Activated B cell treated with CpG ODN at 0.5 μM for 24 hours (primary cell): ENCODE results near the gene ADPRHL1. TPM values are rescaled to one million over a fixed set of nuclear protein-coding genes. Genes with fewer than 3 reads are reported as not detected.
"Not testable (repeated sequence)": the region's sequence is repeated elsewhere in the genome, so short reads cannot be mapped to it uniquely, and the experiment has no call there.

Experiments used
- ATAC-seq: fragments of 200-7000 bp; cut with Tn5 transposase; one replicate; pipeline ENCODE4 v1.10.0; 2021; ENCODE audit warnings: low read depth, mild to moderate bottlenecking, moderate library complexity
- CTCF ChIA-PET: fragments of 350-600 bp; sonication (Branson Sonifier 250); formaldehyde crosslinking; loops from one replicate; lab custom pipeline; 2021; ENCODE audit warnings: antibody characterized with exemption; lab: Charles Lee
- POLR2A ChIA-PET: fragments of 350-600 bp; sonication (Branson Sonifier 250); formaldehyde crosslinking; loops from one replicate; lab custom pipeline; 2021; ENCODE audit warnings: antibody characterized with exemption; lab: Charles Lee
- DNase-seq: peaks from one replicate; pipeline ENCODE4 v3.0.0; 2022
- H3K27ac Mint-ChIP-seq: one replicate; pipeline ENCODE4 v1.8.0; 2020; ENCODE audit warnings: mixed read lengths
- H3K27me3 Mint-ChIP-seq: one replicate; pipeline ENCODE4 v1.8.0; 2021; ENCODE audit warnings: mixed read lengths
- H3K36me3 Mint-ChIP-seq: one replicate; pipeline ENCODE4 v1.8.0; 2021; ENCODE audit warnings: low read depth, mixed read lengths
- H3K4me1 Mint-ChIP-seq: one replicate; pipeline ENCODE4 v1.8.0; 2021; ENCODE audit warnings: mixed read lengths
- H3K4me3 Mint-ChIP-seq: one replicate; pipeline ENCODE4 v1.8.0; 2020; ENCODE audit warnings: mild to moderate bottlenecking, mixed read lengths
- H3K9me3 Mint-ChIP-seq: one replicate; pipeline ENCODE4 v1.8.0; 2020; ENCODE audit warnings: mixed read lengths
- CTCF ChIP-seq: fragments of 200-600 bp; IDR thresholded peaks from one replicate; pipeline ENCODE4 v1.8.0; 2022; ENCODE audit warnings: antibody characterized with exemption, mild to moderate bottlenecking
- intact Hi-C: fragments of 100-400 bp; cut with micrococcal nuclease; formaldehyde crosslinking; loops from one replicate; pipeline ENCODE4 v1.15.1; 2024
- total RNA-seq: library from RNA; stranded (reverse); gene quantifications from 2 replicates; pipeline ENCODE4 v1.2.3, GENCODE V29; 2022

The ADPRHL1 gene
- total RNA-seq, 1 donor from 2014 or later, result 0.84 TPM

GRCh38 chr13:113371061-113371460, 82.2 kb downstream of the ADPRHL1 start:
- no peak for TF ChIP-seq CTCF
- Mint-ChIP-seq H3K27ac (no peak overlapping the region), H3K36me3 (no peaks in the 10 kb centered on the region), H3K4me1 (no peaks in the 10 kb centered on the region), H3K9me3 (no peaks in the 10 kb centered on the region), H3K4me3 (no peak overlapping the region), H3K27me3 (peaks cover 12% of the 10 kb centered on the region)
- DNase-seq (no peak), ATAC-seq (no peak)
- intact Hi-C loops, result no loop called here
- POLR2A ChIA-PET, result no interaction called here
- CTCF ChIA-PET, result no interaction called here

- H3K4me3 Mint-ChIP-seq, result no peak overlapping the region
- peaks cover 20% of the 10 kb centered on the region for H3K27me3 Mint-ChIP-seq
- H3K36me3 Mint-ChIP-seq, result no peaks in the 10 kb centered on the region
- ChIA-PET CTCF (no interaction called here), POLR2A (no interaction called here)
- no peaks in the 10 kb centered on the region for H3K4me1 Mint-ChIP-seq
- ATAC-seq (no peak), DNase-seq (no peak)
- TF ChIP-seq CTCF, result no peak
- intact Hi-C loops, result no loop called here
- no peak overlapping the region for H3K27ac Mint-ChIP-seq
- no peaks in the 10 kb centered on the region for H3K9me3 Mint-ChIP-seq
These were observed 83.4 kb downstream of the ADPRHL1 start for GRCh38 chr13:113369881-113370280.

- DNase-seq (no peak), ATAC-seq (no peak)
- intact Hi-C loops, result no loop called here
- H3K4me1 Mint-ChIP-seq, result no peaks in the 10 kb centered on the region
- H3K27me3 Mint-ChIP-seq, result peaks cover 13% of the 10 kb centered on the region
- no peaks in the 10 kb centered on the region for H3K9me3 Mint-ChIP-seq
- no peak overlapping the region for H3K27ac Mint-ChIP-seq
- H3K4me3 Mint-ChIP-seq, result no peak overlapping the region
- POLR2A ChIA-PET, result no interaction called here
- CTCF ChIA-PET, result no interaction called here
- no peaks in the 10 kb centered on the region for H3K36me3 Mint-ChIP-seq
- TF ChIP-seq CTCF, result no peak
These were observed 84.1 kb downstream of the ADPRHL1 start for GRCh38 chr13:113369189-113369588.

- H3K27ac Mint-ChIP-seq, intact Hi-C loops, H3K4me1 Mint-ChIP-seq, CTCF ChIA-PET, POLR2A ChIA-PET, DNase-seq, H3K4me3 Mint-ChIP-seq, H3K9me3 Mint-ChIP-seq, H3K36me3 Mint-ChIP-seq, ATAC-seq: not testable (repeated sequence)
- peaks cover 11% of the 10 kb centered on the region for H3K27me3 Mint-ChIP-seq
These were observed 84.9 kb downstream of the ADPRHL1 start for GRCh38 chr13:113368353-113368752.

- Mint-ChIP-seq H3K36me3 (no peaks in the 10 kb centered on the region), H3K4me1 (no peaks in the 10 kb centered on the region)
These were observed 85.5 kb downstream of the ADPRHL1 start for GRCh38 chr13:113367771-113368170.

More at GRCh38 chr13:113367771-113368170, 85.5 kb downstream of the ADPRHL1 start:
- CTCF ChIA-PET, result no interaction called here
- H3K27me3 Mint-ChIP-seq, result peaks cover 13% of the 10 kb centered on the region
- no peak overlapping the region for H3K27ac Mint-ChIP-seq
- DNase-seq, result no peak
- POLR2A ChIA-PET, result no interaction called here
- intact Hi-C loops, result no loop called here
- TF ChIP-seq CTCF, result no peak
- no peak overlapping the region for H3K4me3 Mint-ChIP-seq
- H3K9me3 Mint-ChIP-seq, result no peaks in the 10 kb centered on the region
- no peak for ATAC-seq
